Gastroesophageal sphincter (tissue), 4 donors: ENCODE results near the gene SOCS3. TPM values are rescaled to one million over a fixed set of nuclear protein-coding genes. Genes with fewer than 3 reads are reported as not detected.

Experiments used
- ATAC-seq: fragments of 150-250 bp; one replicate; pipeline ENCODE4 v1.9.1; 2016; ENCODE audit warnings: mild to moderate bottlenecking, moderate library complexity
- H3K27ac ChIP-seq, 4 donors: fragments of 200-600 bp; sonication (generic) in 3 of 4; 1 replicate in 3 of 4; 2 replicates in 1 of 4; pipeline ENCODE4 v1.5.1; 2016 to 2019
- H3K27me3 ChIP-seq: fragments of 200-600 bp; sonication (generic); one replicate; pipeline ENCODE4 v1.5.1; 2019
- H3K36me3 ChIP-seq, 2 donors: fragments of 200-600 bp; sonication (generic); one replicate each; pipeline ENCODE4 v1.5.1; 2019; ENCODE audit warnings: control low read depth in 1 of 2
- H3K4me1 ChIP-seq, 3 donors: fragments of 200-600 bp; sonication (generic); 1 replicate in 2 of 3; 2 replicates in 1 of 3; pipeline ENCODE4 v1.5.1; 2016 to 2019; ENCODE audit warnings: control low read depth in 2 of 3
- H3K4me3 ChIP-seq, 2 donors: fragments of 200-600 bp; sonication (generic); one replicate each; pipeline ENCODE4 v1.5.1; 2019; ENCODE audit warnings: mild to moderate bottlenecking in 1 of 2, moderate library complexity in 1 of 2
- H3K9me3 ChIP-seq, 3 donors: fragments of 200-600 bp; sonication (generic); one replicate each; pipeline ENCODE4 v1.5.1; 2017 to 2019; ENCODE audit warnings: control low read depth in 2 of 3
- EP300 ChIP-seq: sonication (generic); formaldehyde crosslinking; IDR thresholded peaks from one replicate; pipeline ENCODE4 v1.6.1; 2017; ENCODE audit warnings: antibody characterized with exemption, mild to moderate bottlenecking
- POLR2A ChIP-seq, 2 donors: fragments of 450-650 bp; IDR thresholded peaks; one replicate each; pipeline ENCODE4 v1.6.1; 2017; ENCODE audit warnings: antibody characterized with exemption in 2 of 2, mild to moderate bottlenecking in 2 of 2, moderate library complexity in 1 of 2
- POLR2AphosphoS5 ChIP-seq: sonication (generic); formaldehyde crosslinking; IDR thresholded peaks from one replicate; pipeline ENCODE4 v1.6.1; 2017; ENCODE audit warnings: antibody characterized with exemption
- WGBS, 2 donors: methylation state at CpG; one replicate each; pipeline ENCODE4 v1.1.5; 2018; ENCODE audit warnings: low coverage in 1 of 2; 5-methylcytosine and 5-hydroxymethylcytosine counted together
- total RNA-seq, 4 donors: library from RNA; depleted of rRNA; stranded (reverse); fragments of >200 nt; gene quantifications; one replicate each; pipeline ENCODE4 v1.1.0, GENCODE V29; 2016
- TF ChIP-seq, protein P1 (sequence below), 4 experiments: fragments of 200-600 bp in 2 of 4; fragments of 450-650 bp in 2 of 4; sonication (generic) in 1 of 4; IDR thresholded peaks; one replicate each; pipeline ENCODE4 v1.5.1; 2017 to 2019; ENCODE audit warnings: antibody characterized with exemption in 4 of 4, mild to moderate bottlenecking in 2 of 4, moderate library complexity in 2 of 4

The SOCS3 gene
- total RNA-seq, 4 donors from 2014 or later: 11.5 to 423 (median 38.2) TPM

- WGBS, 2 donors: 100% methylated on average over 1 of the region's 16 CpGs; no CpG with 5 or more reads in 1 of the 2 donors
Measured at GRCh38 chr17:78322858-78323455, 36.9 kb downstream of the SOCS3 start.

GRCh38 chr17:78322327-78322857 is 37.5 kb downstream of the SOCS3 start:
- no peak overlapping the region for H3K4me3 ChIP-seq
- peak overlapping the region in 3 of 4 donors; percentile 87 to 95 (median 88) for H3K27ac ChIP-seq
- WGBS, 2 donors: 100% methylated on average over 1 of the region's 9 CpGs; no CpG with 5 or more reads in 1 of the 2 donors
- TF ChIP-seq POLR2AphosphoS5: no peak
- TF ChIP-seq EP300: no peak
- TF ChIP-seq, protein P1, sequence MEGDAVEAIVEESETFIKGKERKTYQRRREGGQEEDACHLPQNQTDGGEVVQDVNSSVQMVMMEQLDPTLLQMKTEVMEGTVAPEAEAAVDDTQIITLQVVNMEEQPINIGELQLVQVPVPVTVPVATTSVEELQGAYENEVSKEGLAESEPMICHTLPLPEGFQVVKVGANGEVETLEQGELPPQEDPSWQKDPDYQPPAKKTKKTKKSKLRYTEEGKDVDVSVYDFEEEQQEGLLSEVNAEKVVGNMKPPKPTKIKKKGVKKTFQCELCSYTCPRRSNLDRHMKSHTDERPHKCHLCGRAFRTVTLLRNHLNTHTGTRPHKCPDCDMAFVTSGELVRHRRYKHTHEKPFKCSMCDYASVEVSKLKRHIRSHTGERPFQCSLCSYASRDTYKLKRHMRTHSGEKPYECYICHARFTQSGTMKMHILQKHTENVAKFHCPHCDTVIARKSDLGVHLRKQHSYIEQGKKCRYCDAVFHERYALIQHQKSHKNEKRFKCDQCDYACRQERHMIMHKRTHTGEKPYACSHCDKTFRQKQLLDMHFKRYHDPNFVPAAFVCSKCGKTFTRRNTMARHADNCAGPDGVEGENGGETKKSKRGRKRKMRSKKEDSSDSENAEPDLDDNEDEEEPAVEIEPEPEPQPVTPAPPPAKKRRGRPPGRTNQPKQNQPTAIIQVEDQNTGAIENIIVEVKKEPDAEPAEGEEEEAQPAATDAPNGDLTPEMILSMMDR (IDR thresholded peaks at IDR 0.05): no peak
- no peak for TF ChIP-seq POLR2A (IDR thresholded peaks at IDR 0.05)
- H3K9me3 ChIP-seq: no peaks in the 10 kb centered on the region
- H3K36me3 ChIP-seq: no peaks in the 10 kb centered on the region
- H3K4me1 ChIP-seq: peaks cover 0 to 50% (median 27%) of the 10 kb centered on the region in 3 donors
- no peaks in the 10 kb centered on the region for H3K27me3 ChIP-seq
- no peak for ATAC-seq

More at GRCh38 chr17:78322858-78323455, 36.9 kb downstream of the SOCS3 start:
- peak; percentile 55 for ATAC-seq
- no peaks in the 10 kb centered on the region for H3K36me3 ChIP-seq
- TF ChIP-seq EP300 (no peak), POLR2A (IDR thresholded peaks at IDR 0.05) (no peak), POLR2AphosphoS5 (peak; percentile 20)
- TF ChIP-seq, protein P1 (IDR thresholded peaks at IDR 0.05): no peak
- H3K9me3 ChIP-seq: no peaks in the 10 kb centered on the region
- no peak overlapping the region for H3K4me3 ChIP-seq
- no peaks in the 10 kb centered on the region for H3K27me3 ChIP-seq
- H3K27ac ChIP-seq: peak overlapping the region; percentile 11 to 95 (median 88)
- H3K4me1 ChIP-seq: peaks cover 0 to 44% (median 24%) of the 10 kb centered on the region in 3 donors

GRCh38 chr17:78318843-78319242 is 41.0 kb downstream of the SOCS3 start:
- Histone ChIP-seq H3K27ac (peak overlapping the region in 1 of 4 donors; percentile 12), H3K36me3 (no peaks in the 10 kb centered on the region), H3K4me1 (peaks cover 0 to 61% (median 52%) of the 10 kb centered on the region in 3 donors), H3K27me3 (no peaks in the 10 kb centered on the region), H3K9me3 (no peaks in the 10 kb centered on the region), H3K4me3 (no peak overlapping the region)
- TF ChIP-seq POLR2A (IDR thresholded peaks at IDR 0.05) (no peak), POLR2AphosphoS5 (no peak), EP300 (no peak)
- TF ChIP-seq, protein P1 (IDR thresholded peaks at IDR 0.05): no peak
- WGBS, 2 donors: 89% methylated on average over 3 of the region's 8 CpGs; no CpG with 5 or more reads in 1 of the 2 donors
- no peak for ATAC-seq

DNA sequence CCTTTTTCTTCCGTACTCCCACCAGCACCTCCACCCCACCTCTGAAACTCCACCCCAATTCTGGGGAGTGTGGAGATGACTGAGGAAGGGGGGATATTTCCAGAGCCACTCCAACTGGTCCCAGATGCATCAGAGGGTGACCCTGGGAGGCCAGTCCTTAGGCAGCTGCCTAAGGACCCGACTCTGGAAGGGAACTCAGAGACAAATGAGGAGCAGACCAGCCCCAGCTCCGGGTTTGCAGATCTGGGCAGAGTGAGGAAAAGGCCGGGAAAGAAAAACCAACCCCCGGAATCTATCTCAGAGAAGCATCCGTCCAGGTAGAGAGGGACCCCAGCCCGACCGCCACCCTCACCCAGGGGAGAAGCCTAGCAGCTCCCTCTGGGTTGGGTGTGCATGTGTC is 41.5 kb downstream of the SOCS3 start:
- no peak for ATAC-seq
- WGBS, 2 donors: 50 to 73% methylated on average over 1 to 3 of the region's 8 CpGs
- H3K27ac ChIP-seq: peak overlapping the region in 2 of 4 donors; percentile 12 to 86

DNA sequence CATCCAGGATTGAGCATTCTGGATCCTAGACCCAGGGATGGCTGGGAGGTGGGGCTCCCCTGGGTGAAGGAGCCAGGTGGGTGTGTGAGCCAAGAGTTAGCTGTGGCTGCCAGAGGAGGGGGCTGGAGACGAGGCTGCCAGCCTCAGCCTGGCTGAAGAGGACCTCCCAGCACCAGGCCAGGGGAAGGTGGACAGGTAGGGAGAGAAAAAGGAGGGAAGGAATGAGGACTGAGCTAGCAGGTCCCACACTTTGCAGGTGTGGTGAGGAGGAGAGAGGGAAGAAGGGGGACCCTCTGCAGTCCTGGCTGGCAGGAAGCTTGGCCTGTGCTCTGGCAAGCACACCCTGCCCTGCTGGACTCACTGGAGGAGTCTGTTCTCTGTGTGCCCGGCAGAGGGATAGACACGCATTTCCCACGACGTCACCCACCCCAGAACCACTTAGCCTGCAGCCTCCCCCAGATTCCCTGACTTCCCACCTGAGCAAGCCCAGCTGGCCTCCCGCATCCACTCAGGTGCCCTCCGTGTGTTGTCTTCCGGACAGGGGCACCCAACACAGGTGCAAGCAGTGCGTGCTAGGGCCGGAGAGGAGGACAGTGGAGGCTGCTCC is 42.0 kb downstream of the SOCS3 start:
- no peak overlapping the region for H3K4me3 ChIP-seq
- no peaks in the 10 kb centered on the region for H3K27me3 ChIP-seq
- no peak for ATAC-seq
- no peaks in the 10 kb centered on the region for H3K9me3 ChIP-seq
- peak overlapping the region in 3 of 4 donors; percentile 8 to 86 (median 43) for H3K27ac ChIP-seq
- 33 to 73% methylated on average over 1 to 2 of the region's 10 CpGs for WGBS, 2 donors
- H3K4me1 ChIP-seq: peaks cover 0 to 61% (median 46%) of the 10 kb centered on the region in 3 donors
- TF ChIP-seq EP300 (no peak), POLR2AphosphoS5 (no peak), POLR2A (IDR thresholded peaks at IDR 0.05) (no peak)
- TF ChIP-seq, protein P1 (IDR thresholded peaks at IDR 0.05): no peak
- H3K36me3 ChIP-seq: no peaks in the 10 kb centered on the region

More for the DNA sequence above, 41.5 kb downstream of the SOCS3 start:
- no peaks in the 10 kb centered on the region for H3K27me3 ChIP-seq
- peaks cover 0 to 61% (median 51%) of the 10 kb centered on the region in 3 donors for H3K4me1 ChIP-seq
- TF ChIP-seq EP300: no peak
- H3K9me3 ChIP-seq: no peaks in the 10 kb centered on the region
- H3K36me3 ChIP-seq: no peaks in the 10 kb centered on the region
- no peak overlapping the region for H3K4me3 ChIP-seq
